ENCODE results near the gene TSHZ2. TPM values are rescaled to one million over a fixed set of nuclear protein-coding genes. Genes with fewer than 3 reads are reported as not detected.

Gene TSHZ2
- polyA plus RNA-seq, 1 donor from 2014 or later, result 4.6 TPM

DNA sequence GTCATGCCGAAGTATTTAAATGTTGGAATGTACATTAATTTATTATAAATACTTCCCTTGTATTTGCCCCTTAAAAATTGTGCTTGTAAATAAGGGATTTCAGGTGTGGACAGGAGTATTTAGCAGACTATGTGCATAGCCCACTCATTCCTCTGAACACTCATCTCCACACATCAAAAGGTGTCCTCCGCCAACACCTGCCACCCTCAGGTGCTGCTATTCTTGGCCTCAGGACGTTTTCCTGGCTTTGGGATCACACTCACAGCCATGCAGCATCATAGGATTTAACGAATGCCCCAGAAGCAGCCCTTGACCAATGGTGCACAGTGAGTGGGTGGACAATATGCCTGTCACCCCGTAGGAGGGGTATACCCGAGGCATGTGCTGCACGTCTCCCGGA is 390.6 kb downstream of the TSHZ2 start:
- Histone ChIP-seq H3K79me2 (replicated peaks; ENCODE audit: insufficient read depth, low read length) (no peaks in the 10 kb centered on the region), H3K9ac (ENCODE audit: low read length) (no peak overlapping the region), H3K9me3 (ENCODE audit: low read length) (no peaks in the 10 kb centered on the region), H2AFZ (ENCODE audit: low read depth, low read length) (no peak overlapping the region), H3K27me3 (ENCODE audit: insufficient read depth, low read depth, low read length) (no peaks in the 10 kb centered on the region), H3F3A (ENCODE audit: insufficient read depth, low read length, poor library complexity, severe bottlenecking) (no peaks in the 10 kb centered on the region), H3K27ac (ENCODE audit: low read length) (no peak overlapping the region), H3K4me3 (ENCODE audit: low read length) (no peak overlapping the region), H3K9me2 (ENCODE audit: insufficient read depth, low read length) (no peaks in the 10 kb centered on the region), H4K20me1 (ENCODE audit: insufficient read depth) (no peaks in the 10 kb centered on the region), H3K36me3 (ENCODE audit: insufficient read depth, low read length) (no peaks in the 10 kb centered on the region), H3K4me2 (ENCODE audit: low read length) (no peak overlapping the region)
- no peak for TF ChIP-seq EP300 (conservative IDR thresholded peaks at IDR 0.05; ENCODE audit: poor library complexity, severe bottlenecking)
- no peak for TF ChIP-seq MXI1 (conservative IDR thresholded peaks at IDR 0.05; ENCODE audit: poor library complexity, severe bottlenecking)
- TF ChIP-seq, protein P1, sequence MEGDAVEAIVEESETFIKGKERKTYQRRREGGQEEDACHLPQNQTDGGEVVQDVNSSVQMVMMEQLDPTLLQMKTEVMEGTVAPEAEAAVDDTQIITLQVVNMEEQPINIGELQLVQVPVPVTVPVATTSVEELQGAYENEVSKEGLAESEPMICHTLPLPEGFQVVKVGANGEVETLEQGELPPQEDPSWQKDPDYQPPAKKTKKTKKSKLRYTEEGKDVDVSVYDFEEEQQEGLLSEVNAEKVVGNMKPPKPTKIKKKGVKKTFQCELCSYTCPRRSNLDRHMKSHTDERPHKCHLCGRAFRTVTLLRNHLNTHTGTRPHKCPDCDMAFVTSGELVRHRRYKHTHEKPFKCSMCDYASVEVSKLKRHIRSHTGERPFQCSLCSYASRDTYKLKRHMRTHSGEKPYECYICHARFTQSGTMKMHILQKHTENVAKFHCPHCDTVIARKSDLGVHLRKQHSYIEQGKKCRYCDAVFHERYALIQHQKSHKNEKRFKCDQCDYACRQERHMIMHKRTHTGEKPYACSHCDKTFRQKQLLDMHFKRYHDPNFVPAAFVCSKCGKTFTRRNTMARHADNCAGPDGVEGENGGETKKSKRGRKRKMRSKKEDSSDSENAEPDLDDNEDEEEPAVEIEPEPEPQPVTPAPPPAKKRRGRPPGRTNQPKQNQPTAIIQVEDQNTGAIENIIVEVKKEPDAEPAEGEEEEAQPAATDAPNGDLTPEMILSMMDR (IDR thresholded peaks at IDR 0.05; ENCODE audit: poor library complexity, severe bottlenecking), result no peak
- no peak for TF ChIP-seq POLR2AphosphoS5 (IDR thresholded peaks at IDR 0.05)
- no peak for TF ChIP-seq TAF1 (IDR thresholded peaks at IDR 0.05; ENCODE audit: low read depth)
- TF ChIP-seq, protein P2, sequence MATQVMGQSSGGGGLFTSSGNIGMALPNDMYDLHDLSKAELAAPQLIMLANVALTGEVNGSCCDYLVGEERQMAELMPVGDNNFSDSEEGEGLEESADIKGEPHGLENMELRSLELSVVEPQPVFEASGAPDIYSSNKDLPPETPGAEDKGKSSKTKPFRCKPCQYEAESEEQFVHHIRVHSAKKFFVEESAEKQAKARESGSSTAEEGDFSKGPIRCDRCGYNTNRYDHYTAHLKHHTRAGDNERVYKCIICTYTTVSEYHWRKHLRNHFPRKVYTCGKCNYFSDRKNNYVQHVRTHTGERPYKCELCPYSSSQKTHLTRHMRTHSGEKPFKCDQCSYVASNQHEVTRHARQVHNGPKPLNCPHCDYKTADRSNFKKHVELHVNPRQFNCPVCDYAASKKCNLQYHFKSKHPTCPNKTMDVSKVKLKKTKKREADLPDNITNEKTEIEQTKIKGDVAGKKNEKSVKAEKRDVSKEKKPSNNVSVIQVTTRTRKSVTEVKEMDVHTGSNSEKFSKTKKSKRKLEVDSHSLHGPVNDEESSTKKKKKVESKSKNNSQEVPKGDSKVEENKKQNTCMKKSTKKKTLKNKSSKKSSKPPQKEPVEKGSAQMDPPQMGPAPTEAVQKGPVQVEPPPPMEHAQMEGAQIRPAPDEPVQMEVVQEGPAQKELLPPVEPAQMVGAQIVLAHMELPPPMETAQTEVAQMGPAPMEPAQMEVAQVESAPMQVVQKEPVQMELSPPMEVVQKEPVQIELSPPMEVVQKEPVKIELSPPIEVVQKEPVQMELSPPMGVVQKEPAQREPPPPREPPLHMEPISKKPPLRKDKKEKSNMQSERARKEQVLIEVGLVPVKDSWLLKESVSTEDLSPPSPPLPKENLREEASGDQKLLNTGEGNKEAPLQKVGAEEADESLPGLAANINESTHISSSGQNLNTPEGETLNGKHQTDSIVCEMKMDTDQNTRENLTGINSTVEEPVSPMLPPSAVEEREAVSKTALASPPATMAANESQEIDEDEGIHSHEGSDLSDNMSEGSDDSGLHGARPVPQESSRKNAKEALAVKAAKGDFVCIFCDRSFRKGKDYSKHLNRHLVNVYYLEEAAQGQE (IDR thresholded peaks at IDR 0.05; ENCODE audit: borderline replicate concordance), result no peak
- TF ChIP-seq SMC3 (conservative IDR thresholded peaks at IDR 0.05; ENCODE audit: poor library complexity), result no peak
- TF ChIP-seq EZH2 (IDR thresholded peaks at IDR 0.05; ENCODE audit: borderline replicate concordance, insufficient read depth, low read length, poor library complexity, severe bottlenecking), result no peak
- TF ChIP-seq RAD21 (conservative IDR thresholded peaks at IDR 0.05), result no peak

DNA sequence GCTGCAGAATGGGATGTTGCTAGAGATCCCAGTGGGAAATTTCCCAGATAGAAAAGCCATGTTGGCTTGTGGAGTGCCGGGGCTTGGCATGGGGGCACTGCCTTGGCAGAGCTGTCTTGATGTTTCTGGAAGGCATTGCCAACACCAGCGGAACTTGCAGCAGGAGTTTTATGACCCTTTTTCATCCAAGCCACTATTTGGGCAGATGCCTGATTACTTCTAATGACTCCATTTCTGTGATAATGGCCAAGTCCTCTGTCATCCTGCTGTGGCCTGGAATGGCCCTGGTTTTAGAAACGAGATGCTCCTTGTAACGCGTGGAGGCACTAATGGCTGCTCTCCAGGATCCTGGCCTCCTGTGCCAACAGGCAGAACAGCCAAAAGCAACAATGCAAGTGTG is 392.5 kb downstream of the TSHZ2 start:
- Histone ChIP-seq H2AFZ (ENCODE audit: low read depth, low read length) (no peak overlapping the region), H3K9ac (ENCODE audit: low read length) (no peak overlapping the region), H3K9me2 (ENCODE audit: insufficient read depth, low read length) (no peaks in the 10 kb centered on the region), H3K36me3 (ENCODE audit: insufficient read depth, low read length) (no peaks in the 10 kb centered on the region), H3K4me3 (ENCODE audit: low read length) (no peak overlapping the region), H3K27me3 (ENCODE audit: insufficient read depth, low read depth, low read length) (no peaks in the 10 kb centered on the region), H3K9me3 (ENCODE audit: low read length) (no peaks in the 10 kb centered on the region), H4K20me1 (ENCODE audit: insufficient read depth) (no peaks in the 10 kb centered on the region), H3K4me2 (ENCODE audit: low read length) (no peak overlapping the region), H3K79me2 (replicated peaks; ENCODE audit: insufficient read depth, low read length) (no peaks in the 10 kb centered on the region), H3F3A (ENCODE audit: insufficient read depth, low read length, poor library complexity, severe bottlenecking) (no peaks in the 10 kb centered on the region), H3K27ac (ENCODE audit: low read length) (no peak overlapping the region)
- TF ChIP-seq, protein P1 (IDR thresholded peaks at IDR 0.05; ENCODE audit: poor library complexity, severe bottlenecking), result no peak
- TF ChIP-seq RAD21 (conservative IDR thresholded peaks at IDR 0.05), result no peak
- TF ChIP-seq, protein P2 (IDR thresholded peaks at IDR 0.05; ENCODE audit: borderline replicate concordance), result no peak
- TF ChIP-seq EZH2 (IDR thresholded peaks at IDR 0.05; ENCODE audit: borderline replicate concordance, insufficient read depth, low read length, poor library complexity, severe bottlenecking), result no peak
- TF ChIP-seq MXI1 (conservative IDR thresholded peaks at IDR 0.05; ENCODE audit: poor library complexity, severe bottlenecking), result no peak
- TF ChIP-seq SMC3 (conservative IDR thresholded peaks at IDR 0.05; ENCODE audit: poor library complexity), result no peak
